Measurements from ENCODE around the gene ATP5F1B. TPM values are rescaled to one million over a fixed set of nuclear protein-coding genes. Genes with fewer than 3 reads are reported as not detected.

Gene ATP5F1B
- total and polyA plus RNA-seq, 2 of the 13 experiments (the other 11 are each of a cell fraction or from before 2014, with no cell fraction given), result 1,051 to 1,180 TPM

DNA sequence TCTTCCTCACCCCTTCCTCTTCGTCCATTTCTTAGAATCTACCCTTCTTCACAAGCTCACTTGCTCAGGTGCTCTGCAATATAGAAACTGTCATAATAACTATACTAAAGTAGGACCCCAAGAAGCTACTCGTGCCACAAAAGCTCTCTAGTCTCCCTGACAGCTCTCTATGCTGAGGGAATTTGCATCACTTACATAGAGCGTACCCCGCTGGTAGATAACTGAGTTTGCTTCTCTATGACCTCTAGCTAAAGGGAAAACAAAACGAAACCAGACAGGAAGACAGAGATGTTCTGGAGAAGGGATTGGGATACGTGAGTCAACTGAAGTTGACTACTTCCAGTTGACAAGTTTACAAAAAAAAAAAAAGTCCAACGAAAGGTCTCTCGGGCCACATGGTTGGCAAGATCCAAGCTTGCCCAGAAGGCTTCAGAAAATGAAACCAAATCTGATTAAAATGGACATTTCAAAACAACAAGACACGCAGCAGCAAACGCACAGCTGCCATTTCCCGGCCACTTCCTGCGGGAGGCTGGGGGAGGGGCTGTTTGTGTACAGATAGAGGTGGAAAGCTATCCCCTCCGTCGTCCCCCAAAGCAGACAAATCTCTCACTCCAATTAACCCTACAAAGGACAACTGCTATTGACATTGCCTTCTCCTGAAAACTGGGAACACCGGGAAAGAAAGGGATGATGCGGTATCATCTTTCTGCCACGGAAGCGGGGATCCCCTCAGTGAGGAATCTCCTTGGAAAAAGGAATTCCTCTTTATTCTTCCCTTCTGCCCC, 16.9 kb downstream of the ATP5F1B start:
- ChIA-PET CTCF (ENCODE audit: low intra/inter-chr PET ratio, low total read pairs) (no interaction called here), POLR2A (interaction anchor here (0.6 to 1.8 kb wide), 8 partner anchors 8 to 407 kb away, joined by 3 to 8 read pairs (median 6); partner anchors contain the start of genes GLS2, NACA, PTGES3 and RBMS2)
- peaks cover 80% of the 10 kb centered on the region for H3K4me1 ChIP-seq (ENCODE audit: insufficient read depth, low read length)
- ATAC-seq (peak; percentile 15), FAIRE-seq (peak; percentile 26), DNase-seq (ENCODE audit: low spot score) (peak; percentile 31)
- TSS peak; percentile 57 for BruUV-seq (replicated peaks)
- peak overlapping the region; percentile 92 for H3K9ac ChIP-seq (ENCODE audit: insufficient read depth, low read depth, low read length)
- intact Hi-C loops (cut with micrococcal nuclease; ENCODE audit: unreplicated experiment) (no loop called here), in situ Hi-C loops (cut with HindIII; ENCODE audit: extremely low pct_ligation_motif_present, low pct_unique_long_range_greater_than_20kb) (no loop called here)
- peak overlapping the region; percentile 74 for H3K27ac ChIP-seq (ENCODE audit: extremely low read length, insufficient read depth, low read length)
- H2AFZ ChIP-seq (ENCODE audit: low read length), result no peak overlapping the region
- H3K27me3 ChIP-seq (ENCODE audit: control insufficient read depth in 1 of 2, insufficient read depth in 2 of 2, low read length in 2 of 2), result no peaks in the 10 kb centered on the region; a peak in 1 of 5 replicates
- WGBS (ENCODE audit: low lambda C conversion rate), result 2% methylated on average over 18 of the region's 18 CpGs
- peaks cover 70% of the 10 kb centered on the region for H3K79me2 ChIP-seq (ENCODE audit: insufficient read depth, low read length)
- peak overlapping the region; percentile 98 to 100 (median 99) for H3K4me3 ChIP-seq (replicated peaks in 1 of 3; ENCODE audit: insufficient read depth in 1 of 3, low read depth in 2 of 3, low read length in 3 of 3)
- peak overlapping the region; percentile 84 for H3K4me2 ChIP-seq (ENCODE audit: low read depth, low read length)
- H4K20me1 ChIP-seq (ENCODE audit: insufficient read depth, low read length), result peaks cover 10% of the 10 kb centered on the region
- no peaks in the 10 kb centered on the region for H3K9me3 ChIP-seq (ENCODE audit: low read length)
- H3K36me3 ChIP-seq (replicated peaks in 1 of 2; ENCODE audit: control insufficient read depth in 1 of 2, insufficient read depth in 2 of 2, low read length in 2 of 2), result peaks cover 0 to 7% of the 10 kb centered on the region in 2 experiments; a peak in 2 of 5 replicates
- TF ChIP-seq, protein P1, sequence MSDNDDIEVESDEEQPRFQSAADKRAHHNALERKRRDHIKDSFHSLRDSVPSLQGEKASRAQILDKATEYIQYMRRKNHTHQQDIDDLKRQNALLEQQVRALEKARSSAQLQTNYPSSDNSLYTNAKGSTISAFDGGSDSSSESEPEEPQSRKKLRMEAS (IDR thresholded peaks at IDR 0.05), result peak; percentile 33; the same call in 1 of the 2 replicates
- TF ChIP-seq ZNF556 (CRISPR knock-in tag; IDR thresholded peaks at IDR 0.05; ENCODE audit: borderline replicate concordance), result no peak
- TF ChIP-seq TFAP4 (IDR thresholded peaks at IDR 0.05; ENCODE audit: borderline replicate concordance, low read depth), result peak; percentile 52; the same call in 1 of the 2 replicates
- TF ChIP-seq HDAC1 (CRISPR knock-in tag; IDR thresholded peaks at IDR 0.05), result peak; percentile 48; the same call in 1 of the 2 replicates
- no peak for TF ChIP-seq MTF2 (CRISPR knock-in tag; IDR thresholded peaks at IDR 0.05; ENCODE audit: borderline replicate concordance)
- TF ChIP-seq TMF1 (CRISPR knock-in tag; IDR thresholded peaks at IDR 0.05; ENCODE audit: low read depth), result no peak
- TF ChIP-seq KAT8 (CRISPR knock-in tag; IDR thresholded peaks at IDR 0.05), result peak; percentile 49; the same call in 1 of the 2 replicates
- TF ChIP-seq PCBP2 (optimal IDR thresholded peaks at IDR 0.05; ENCODE audit: low read depth, low read length, poor library complexity, severe bottlenecking), result no peak
- TF ChIP-seq ZSCAN29 (CRISPR knock-in tag; conservative IDR thresholded peaks at IDR 0.05), result no peak
- peak; percentile 72; the same call in 1 of the 2 replicates for TF ChIP-seq ZSCAN9 (CRISPR knock-in tag; IDR thresholded peaks at IDR 0.05; ENCODE audit: borderline replicate concordance)
- TF ChIP-seq HOXA3 (CRISPR knock-in tag; IDR thresholded peaks at IDR 0.05), result 0 out of 2 replicates have a peak, but pooled peaks have one; percentile 27
- peak; percentile 48; the same call in 1 of the 2 replicates for TF ChIP-seq GABPB1 (CRISPR knock-in tag; IDR thresholded peaks at IDR 0.05)
- no peak for TF ChIP-seq FOXA1 (IDR thresholded peaks at IDR 0.05)
- TF ChIP-seq FOXA1 (CRISPR knock-in tag; IDR thresholded peaks at IDR 0.05), result 0 out of 2 replicates have a peak, but pooled peaks have one; percentile 22
- peak in 1 of 2 experiments; percentile 48; a peak in 1 of 4 replicates for TF ChIP-seq KLF16 (CRISPR knock-in tag; IDR thresholded peaks at IDR 0.05)
- peak; percentile 32 for TF ChIP-seq FOXO1 (CRISPR knock-in tag; IDR thresholded peaks at IDR 0.05)
- 0 out of 2 replicates have a peak, but pooled peaks have one; percentile 39 for TF ChIP-seq ZBTB7B (CRISPR knock-in tag; IDR thresholded peaks at IDR 0.05)
- peak; percentile 80 for TF ChIP-seq ZNF652 (CRISPR knock-in tag; IDR thresholded peaks at IDR 0.05; ENCODE audit: borderline replicate concordance, low read depth)
- peak; percentile 45; the same call in 1 of the 2 replicates for TF ChIP-seq IRF2 (CRISPR knock-in tag; IDR thresholded peaks at IDR 0.05)
- TF ChIP-seq KDM2A (CRISPR knock-in tag; IDR thresholded peaks at IDR 0.05; ENCODE audit: borderline replicate concordance, low read depth), result peak; percentile 59; the same call in 1 of the 2 replicates
- TF ChIP-seq ZSCAN31 (CRISPR knock-in tag; IDR thresholded peaks at IDR 0.05; ENCODE audit: low read depth), result 0 out of 2 replicates have a peak, but pooled peaks have one; percentile 3
- TF ChIP-seq MLLT10 (CRISPR knock-in tag; IDR thresholded peaks at IDR 0.05), result no peak

All from HepG2 (cell line).